MM.1S (cell line): ENCODE results near the gene GINS2.

Experiments
- DNase-seq: peaks from one replicate; pipeline ENCODE4 v3.0.0-alpha.2; 2015
- H2AFZ ChIP-seq: fragments of 300-600 bp; sonication (generic); 2 replicates; pipeline ENCODE4 v1.6.0; 2016; ENCODE audit warnings: antibody characterized with exemption, low read length
- H3F3A ChIP-seq: fragments of 300-600 bp; sonication (generic); 2 replicates; pipeline ENCODE4 v1.6.1; 2016; ENCODE audit warnings: mild to moderate bottlenecking, antibody characterized with exemption, low read length, moderate library complexity, mixed read lengths; ENCODE audit not compliant: insufficient read depth
- H3K27ac ChIP-seq: fragments of 300-600 bp; sonication (generic); 2 replicates; pipeline ENCODE4 v1.5.1; 2016; ENCODE audit warnings: mild to moderate bottlenecking, low read length
- H3K27me3 ChIP-seq: fragments of 300-600 bp; sonication (generic); replicated peaks from 2 replicates; pipeline ENCODE4 v1.6.0; 2016; ENCODE audit warnings: low read length; ENCODE audit not compliant: insufficient read depth
- H3K36me3 ChIP-seq: fragments of 300-600 bp; sonication (generic); replicated peaks from 2 replicates; pipeline ENCODE4 v1.6.1; 2016; ENCODE audit warnings: mild to moderate bottlenecking, low read length, mixed read lengths; ENCODE audit not compliant: insufficient read depth
- H3K4me1 ChIP-seq: fragments of 300-600 bp; sonication (generic); 2 replicates; pipeline ENCODE4 v1.6.1; 2016; ENCODE audit warnings: low read length, mixed read lengths
- H3K4me2 ChIP-seq: fragments of 300-600 bp; sonication (generic); 2 replicates; pipeline ENCODE4 v1.6.0; 2016; ENCODE audit warnings: low read depth, low read length
- H3K4me3 ChIP-seq: fragments of 300-600 bp; sonication (generic); 2 replicates; pipeline ENCODE4 v1.5.1; 2016; ENCODE audit warnings: low read length, mixed read lengths
- H3K79me2 ChIP-seq: fragments of 300-600 bp; sonication (generic); 2 replicates; pipeline ENCODE4 v1.6.1; 2016; ENCODE audit warnings: mixed run types, low read length, mixed read lengths
- H3K9ac ChIP-seq: fragments of 300-600 bp; sonication (generic); 2 replicates; pipeline ENCODE4 v1.6.1; 2016; ENCODE audit warnings: low read length, mixed read lengths
- H3K9me2 ChIP-seq: fragments of 300-600 bp; sonication (generic); replicated peaks from 2 replicates; pipeline ENCODE4 v1.6.1; 2016; ENCODE audit warnings: mild to moderate bottlenecking, low read length, mixed read lengths; ENCODE audit not compliant: insufficient read depth
- H3K9me3 ChIP-seq: fragments of 300-600 bp; sonication (generic); replicated peaks from 2 replicates; pipeline ENCODE4 v1.6.1; 2016; ENCODE audit warnings: mild to moderate bottlenecking, low read length, mixed read lengths; ENCODE audit not compliant: insufficient read depth
- H4K20me1 ChIP-seq: fragments of 300-600 bp; sonication (generic); 2 replicates; pipeline ENCODE4 v1.6.1; 2016; ENCODE audit warnings: mild to moderate bottlenecking, low read length, moderate library complexity, mixed read lengths; ENCODE audit not compliant: insufficient read depth
- EZH2 ChIP-seq: fragments of 300-600 bp; sonication (generic); optimal IDR thresholded peaks from 2 replicates; pipeline ENCODE3; 2017; ENCODE audit warnings: low read depth, mild to moderate bottlenecking, antibody characterized with exemption, low read length, mixed read lengths
- EZH2phosphoT487 ChIP-seq: fragments of 300-600 bp; sonication (generic); IDR thresholded peaks from 2 replicates; pipeline ENCODE4 v1.6.1; 2018; ENCODE audit warnings: antibody characterized with exemption, low read length
- TF ChIP-seq, protein P1 (sequence below): fragments of 300-600 bp; sonication (generic); IDR thresholded peaks from 2 replicates; pipeline ENCODE4 v1.5.1; 2016; ENCODE audit warnings: antibody characterized with exemption, low read length, mixed read lengths

The GINS2 gene

DNA sequence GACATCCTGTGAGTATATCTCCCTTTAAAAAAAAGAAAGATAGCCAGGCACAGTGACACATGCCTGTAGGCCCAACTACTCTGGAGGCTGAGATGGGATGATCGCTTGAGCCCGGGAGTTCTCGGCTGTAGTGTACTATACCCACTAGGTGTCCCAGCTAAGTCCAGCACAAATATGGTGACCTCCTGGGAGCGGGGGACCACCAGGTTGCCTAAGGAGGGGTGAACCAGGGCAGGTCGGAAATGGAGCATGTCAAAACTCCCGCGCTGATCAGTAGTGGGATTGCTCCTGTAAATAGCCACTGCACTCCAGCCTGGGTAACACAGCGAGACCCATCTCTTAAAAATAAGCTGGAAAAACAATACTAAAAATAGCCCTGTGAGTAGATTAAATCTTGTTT is 29.4 kb downstream of the GINS2 start:
- TF ChIP-seq EZH2phosphoT487, result no peak
- TF ChIP-seq EZH2, result no peak
- TF ChIP-seq, protein P1, sequence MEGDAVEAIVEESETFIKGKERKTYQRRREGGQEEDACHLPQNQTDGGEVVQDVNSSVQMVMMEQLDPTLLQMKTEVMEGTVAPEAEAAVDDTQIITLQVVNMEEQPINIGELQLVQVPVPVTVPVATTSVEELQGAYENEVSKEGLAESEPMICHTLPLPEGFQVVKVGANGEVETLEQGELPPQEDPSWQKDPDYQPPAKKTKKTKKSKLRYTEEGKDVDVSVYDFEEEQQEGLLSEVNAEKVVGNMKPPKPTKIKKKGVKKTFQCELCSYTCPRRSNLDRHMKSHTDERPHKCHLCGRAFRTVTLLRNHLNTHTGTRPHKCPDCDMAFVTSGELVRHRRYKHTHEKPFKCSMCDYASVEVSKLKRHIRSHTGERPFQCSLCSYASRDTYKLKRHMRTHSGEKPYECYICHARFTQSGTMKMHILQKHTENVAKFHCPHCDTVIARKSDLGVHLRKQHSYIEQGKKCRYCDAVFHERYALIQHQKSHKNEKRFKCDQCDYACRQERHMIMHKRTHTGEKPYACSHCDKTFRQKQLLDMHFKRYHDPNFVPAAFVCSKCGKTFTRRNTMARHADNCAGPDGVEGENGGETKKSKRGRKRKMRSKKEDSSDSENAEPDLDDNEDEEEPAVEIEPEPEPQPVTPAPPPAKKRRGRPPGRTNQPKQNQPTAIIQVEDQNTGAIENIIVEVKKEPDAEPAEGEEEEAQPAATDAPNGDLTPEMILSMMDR, result no peak
- H3K4me1 ChIP-seq, result no peaks in the 10 kb centered on the region
- H2AFZ ChIP-seq, result no peak overlapping the region
- H3F3A ChIP-seq, result no peaks in the 10 kb centered on the region
- no peak overlapping the region for H3K9ac ChIP-seq
- no peaks in the 10 kb centered on the region for H3K9me2 ChIP-seq
- H4K20me1 ChIP-seq, result no peaks in the 10 kb centered on the region
- no peaks in the 10 kb centered on the region for H3K9me3 ChIP-seq
- H3K36me3 ChIP-seq, result no peaks in the 10 kb centered on the region
- no peak overlapping the region for H3K27ac ChIP-seq
- no peak overlapping the region for H3K4me2 ChIP-seq
- DNase-seq, result no peak
- no peak overlapping the region for H3K4me3 ChIP-seq
- H3K27me3 ChIP-seq, result no peaks in the 10 kb centered on the region
- no peaks in the 10 kb centered on the region for H3K79me2 ChIP-seq

DNA sequence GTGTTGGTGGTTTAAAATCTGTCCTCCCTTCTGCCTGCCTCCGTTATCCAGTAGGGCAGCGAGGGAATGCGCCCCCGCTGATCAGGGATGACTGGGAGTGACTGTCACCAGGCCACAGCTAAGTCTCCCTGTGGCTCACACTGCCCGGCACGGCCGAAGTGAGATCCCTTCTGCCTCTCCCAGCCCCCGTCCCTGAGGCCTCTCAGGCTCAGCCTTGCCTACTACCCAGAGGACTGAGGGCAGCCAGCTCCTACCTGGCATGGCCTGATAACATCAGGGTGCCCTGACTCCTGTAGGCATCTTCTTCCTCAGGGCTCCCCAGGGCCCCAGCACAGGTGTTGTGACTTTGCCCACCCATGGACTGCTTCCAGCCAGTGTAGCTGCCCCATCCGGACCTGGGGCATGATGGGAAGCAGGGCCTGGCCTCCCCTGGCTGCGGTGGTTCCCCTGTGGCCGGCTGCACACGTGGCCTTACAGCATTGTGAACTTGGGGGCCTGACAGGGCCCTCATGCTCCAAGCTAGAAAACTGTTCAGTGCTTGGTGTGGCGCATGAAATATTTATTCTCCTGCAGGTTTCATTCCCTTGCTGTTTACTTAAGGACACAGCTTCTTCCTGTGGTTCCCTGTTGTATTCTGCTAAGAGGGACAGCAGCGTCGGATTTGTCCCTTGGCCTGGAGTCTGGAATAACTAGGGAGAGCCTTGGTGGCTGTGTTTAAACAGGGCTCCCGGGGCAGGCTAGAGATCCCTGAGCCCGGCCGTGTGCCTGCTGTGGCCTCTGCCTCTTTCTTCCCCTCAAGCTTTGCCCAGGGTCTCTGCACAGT is 30.0 kb downstream of the GINS2 start:
- H3K79me2 ChIP-seq, result no peaks in the 10 kb centered on the region
- no peaks in the 10 kb centered on the region for H3K36me3 ChIP-seq
- TF ChIP-seq EZH2phosphoT487 (no peak), EZH2 (no peak)
- TF ChIP-seq, protein P1, result no peak
- no peak overlapping the region for H3K27ac ChIP-seq
- H2AFZ ChIP-seq, result no peak overlapping the region
- no peak overlapping the region for H3K4me2 ChIP-seq
- no peaks in the 10 kb centered on the region for H3F3A ChIP-seq
- H3K9me2 ChIP-seq, result no peaks in the 10 kb centered on the region
- no peak for DNase-seq
- H3K9ac ChIP-seq, result no peak overlapping the region
- no peaks in the 10 kb centered on the region for H3K27me3 ChIP-seq
- no peaks in the 10 kb centered on the region for H3K4me1 ChIP-seq
- H3K9me3 ChIP-seq, result no peaks in the 10 kb centered on the region
- no peak overlapping the region for H3K4me3 ChIP-seq
- no peaks in the 10 kb centered on the region for H4K20me1 ChIP-seq

DNA sequence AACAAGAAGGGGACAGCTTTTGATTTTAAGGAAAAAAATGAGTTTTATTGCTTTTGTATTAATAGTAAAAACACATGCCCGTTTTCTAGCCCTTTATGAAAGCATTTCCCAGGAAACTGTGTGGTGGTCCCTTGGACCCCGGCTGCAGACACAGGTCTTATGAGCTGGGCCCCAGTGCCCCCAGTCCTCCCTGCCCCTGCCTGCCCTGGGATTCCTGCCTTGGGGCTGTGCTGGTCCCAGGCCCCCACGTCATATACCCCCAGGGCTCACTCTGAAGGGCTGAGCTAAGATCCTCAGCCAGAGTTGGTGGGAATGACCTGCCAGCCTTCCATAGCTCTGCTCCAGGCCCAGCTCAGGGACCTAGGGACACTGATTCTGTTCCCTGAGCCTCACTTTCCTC is 30.8 kb downstream of the GINS2 start:
- Histone ChIP-seq H3K4me3 (no peak overlapping the region), H4K20me1 (no peaks in the 10 kb centered on the region), H3K9me2 (no peaks in the 10 kb centered on the region), H2AFZ (no peak overlapping the region), H3K79me2 (no peaks in the 10 kb centered on the region), H3K27me3 (no peaks in the 10 kb centered on the region), H3F3A (no peaks in the 10 kb centered on the region), H3K9me3 (no peaks in the 10 kb centered on the region), H3K27ac (no peak overlapping the region), H3K4me1 (no peaks in the 10 kb centered on the region), H3K36me3 (no peaks in the 10 kb centered on the region), H3K4me2 (no peak overlapping the region), H3K9ac (no peak overlapping the region)
- TF ChIP-seq EZH2 (no peak), EZH2phosphoT487 (no peak)
- TF ChIP-seq, protein P1, result no peak
- DNase-seq, result no peak
